Activated CD8-positive, alpha-beta memory T cell treated with anti-CD3 and anti-CD28 coated beads, Interleukin-2, amount 50 U/mL, for 4 hours (primary cell): ENCODE results near the gene PM20D2.
A peak's percentile ranks its signal among the peaks of the same experiment; 100 is the strongest.

Experiments used
- DNase-seq: peaks from one replicate; pipeline ENCODE4 v3.0.0-alpha.2; 2020

Gene PM20D2

DNA sequence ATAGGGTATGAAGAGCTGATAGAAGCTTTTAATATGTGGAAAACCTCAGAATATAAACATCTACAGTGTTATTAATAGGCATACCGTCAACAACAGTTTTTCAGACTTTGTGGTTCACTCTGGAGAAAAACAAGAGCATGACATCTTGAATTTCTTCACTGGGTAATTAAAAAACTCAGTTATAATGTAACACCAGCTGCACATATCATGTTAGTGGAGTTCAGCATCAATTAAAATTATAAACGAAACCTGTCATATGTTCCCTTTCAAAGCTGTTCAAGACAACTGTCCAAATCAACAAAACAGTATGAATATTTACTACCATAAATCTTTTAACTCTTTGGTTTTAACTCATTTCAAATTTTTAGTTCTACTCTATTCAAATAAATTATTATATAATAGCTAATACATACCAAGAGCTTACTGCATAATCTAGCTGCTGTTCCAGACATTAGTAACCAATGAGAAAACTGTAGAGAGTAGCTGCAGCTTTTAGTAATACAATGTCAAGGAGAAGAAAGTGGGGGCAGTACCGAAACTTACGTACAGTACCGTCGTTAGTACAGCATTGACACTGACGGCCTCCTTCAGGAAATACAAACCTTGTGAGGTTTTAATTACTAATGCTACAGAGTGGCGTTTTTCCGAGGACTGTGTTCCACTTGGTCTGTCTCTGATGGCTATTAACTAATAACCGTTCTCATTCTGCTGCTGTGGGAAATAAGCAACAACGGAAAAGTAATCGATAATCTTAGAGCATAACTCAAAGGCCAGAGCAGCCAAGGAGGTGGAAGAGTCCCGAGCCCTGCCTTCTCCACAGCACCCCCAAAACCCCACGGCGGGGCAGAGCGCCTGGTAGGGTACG, 532 bp upstream of the PM20D2 start:
- peak; percentile 23 for DNase-seq

DNA sequence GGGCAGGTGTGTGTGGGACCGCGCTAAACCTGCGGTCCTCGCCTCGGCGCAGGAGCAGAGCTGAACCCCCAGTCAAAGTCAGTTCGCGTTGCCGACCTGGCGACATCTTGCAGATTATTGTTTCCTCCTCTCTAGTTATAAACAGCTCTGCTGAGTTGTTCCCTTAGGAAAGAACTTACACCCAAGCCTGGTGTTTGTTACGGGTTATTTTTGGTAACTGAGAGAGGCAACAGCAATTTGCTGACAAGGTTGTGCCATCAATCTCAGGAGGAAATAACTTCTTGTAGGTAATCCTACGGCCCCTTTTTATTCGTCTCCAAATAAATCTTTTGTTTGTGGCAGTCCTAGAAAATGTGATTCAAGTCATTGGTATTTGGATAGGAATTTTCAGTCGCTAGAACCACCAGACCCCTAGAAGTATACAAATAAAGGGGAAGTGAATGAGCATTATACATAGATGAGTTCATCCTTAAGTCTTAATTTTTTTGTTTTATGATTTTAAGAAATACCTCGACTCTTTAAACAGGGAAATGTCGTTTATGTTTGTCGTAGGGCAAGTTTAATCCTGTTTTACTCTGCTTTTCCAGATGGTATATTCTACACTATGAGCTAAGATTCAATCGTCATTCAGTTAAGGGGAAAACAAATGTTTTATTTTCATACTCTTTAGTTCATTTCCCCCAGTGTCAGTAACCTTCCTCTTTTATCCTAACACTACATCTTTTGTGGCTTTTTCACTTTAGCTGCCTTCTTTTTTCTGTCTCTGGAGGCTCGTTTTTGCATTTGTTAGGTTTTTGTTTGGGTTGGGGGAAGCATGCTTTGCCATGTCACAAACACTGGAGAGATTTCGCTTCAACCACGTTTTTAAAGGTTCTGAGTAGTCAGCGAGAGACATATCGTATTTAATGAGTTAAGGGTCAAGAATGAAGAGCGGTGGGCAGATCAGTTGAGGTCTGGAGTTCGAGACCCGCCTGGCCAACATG, 1.2 kb downstream of the PM20D2 start:
- DNase-seq, result peak; percentile 47

DNA sequence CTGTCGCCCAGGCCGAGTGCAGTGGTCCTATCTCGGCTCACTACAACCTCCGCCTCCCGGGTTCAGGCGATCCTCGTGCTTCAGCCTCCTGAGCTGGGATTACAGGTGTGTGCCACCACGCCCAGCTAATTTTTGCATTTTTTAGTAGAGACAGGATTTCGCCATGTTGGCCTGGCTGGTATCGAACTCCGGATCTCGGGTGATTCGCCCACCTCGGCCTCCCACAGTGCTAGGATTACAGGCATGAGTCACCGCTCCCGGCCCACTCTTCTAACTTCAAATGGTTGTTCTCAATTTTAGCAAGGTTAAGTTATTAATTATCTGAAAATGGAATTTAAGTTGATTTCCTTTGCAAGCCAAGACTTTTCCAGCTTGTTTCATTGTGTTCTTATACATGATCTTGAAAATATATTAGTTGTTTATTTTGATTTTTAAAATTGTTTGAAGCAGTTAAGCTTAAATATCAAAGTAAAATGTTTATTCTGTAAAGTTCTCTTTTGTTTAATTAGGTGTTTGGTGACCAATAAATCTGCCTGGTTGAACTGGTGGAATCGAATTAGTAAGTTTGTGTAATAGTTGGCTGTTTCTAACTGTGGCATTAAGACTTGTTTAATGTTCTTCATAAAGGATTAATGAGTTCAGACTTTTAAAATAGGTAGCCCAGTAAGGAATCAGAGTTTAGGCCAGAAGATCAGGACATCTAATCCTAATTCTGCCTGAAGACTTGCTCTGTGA, 2.3 kb downstream of the PM20D2 start:
- peak; percentile 39 for DNase-seq

DNA sequence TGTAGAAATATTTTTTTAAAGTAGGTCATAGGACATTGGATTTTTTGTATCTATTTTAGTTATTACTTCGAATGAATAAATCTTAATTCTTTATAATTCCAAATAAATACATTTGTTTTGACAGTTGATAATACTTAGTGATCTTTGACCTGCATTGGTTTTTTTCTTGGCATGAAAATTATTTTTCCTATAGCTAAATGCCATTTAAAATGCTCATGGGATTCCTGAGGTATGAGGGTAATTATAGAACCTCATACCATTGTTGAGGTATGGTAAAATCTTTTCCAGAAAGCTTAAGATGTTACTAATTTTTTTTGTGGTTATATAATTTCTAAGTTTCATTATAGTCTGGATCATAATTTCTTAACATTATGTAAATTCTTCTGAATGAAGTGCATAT, 8.3 kb downstream of the PM20D2 start:
- no peak for DNase-seq

DNA sequence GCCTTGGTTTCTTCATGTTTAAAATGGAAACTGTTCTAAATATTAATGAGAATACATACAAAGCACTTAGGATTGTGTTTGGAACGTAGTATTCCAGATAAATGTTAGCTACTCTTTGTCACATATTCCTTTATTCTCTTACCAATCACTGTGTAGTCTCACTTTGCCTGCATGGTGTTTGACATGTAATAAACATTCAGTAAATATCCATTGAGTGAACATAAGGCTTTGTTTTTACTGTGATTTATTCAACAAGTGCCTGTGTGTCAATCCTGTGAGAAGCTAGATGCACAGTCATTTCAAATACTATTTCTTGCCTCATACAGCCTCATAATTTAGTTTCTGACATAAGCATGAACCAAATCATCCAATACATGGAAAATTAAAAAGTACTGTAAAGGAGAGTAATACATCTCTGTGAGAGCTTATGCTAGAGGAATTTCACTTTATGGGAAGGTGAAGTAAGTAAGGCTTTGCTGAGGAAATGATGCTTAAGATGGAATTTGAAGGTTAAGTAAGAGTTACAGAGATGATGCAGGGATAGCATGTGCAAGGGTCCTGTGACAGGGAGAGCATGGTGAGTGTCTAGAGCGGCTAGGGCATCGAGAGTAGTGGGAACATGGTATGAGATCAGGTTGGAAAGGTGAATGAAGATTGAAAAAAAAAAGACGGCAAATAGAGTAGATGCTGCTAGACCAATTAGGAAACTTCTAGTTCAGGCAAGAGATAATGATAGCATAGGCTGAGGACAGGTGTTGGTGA, 14.7 kb downstream of the PM20D2 start:
- DNase-seq, result no peak

DNA sequence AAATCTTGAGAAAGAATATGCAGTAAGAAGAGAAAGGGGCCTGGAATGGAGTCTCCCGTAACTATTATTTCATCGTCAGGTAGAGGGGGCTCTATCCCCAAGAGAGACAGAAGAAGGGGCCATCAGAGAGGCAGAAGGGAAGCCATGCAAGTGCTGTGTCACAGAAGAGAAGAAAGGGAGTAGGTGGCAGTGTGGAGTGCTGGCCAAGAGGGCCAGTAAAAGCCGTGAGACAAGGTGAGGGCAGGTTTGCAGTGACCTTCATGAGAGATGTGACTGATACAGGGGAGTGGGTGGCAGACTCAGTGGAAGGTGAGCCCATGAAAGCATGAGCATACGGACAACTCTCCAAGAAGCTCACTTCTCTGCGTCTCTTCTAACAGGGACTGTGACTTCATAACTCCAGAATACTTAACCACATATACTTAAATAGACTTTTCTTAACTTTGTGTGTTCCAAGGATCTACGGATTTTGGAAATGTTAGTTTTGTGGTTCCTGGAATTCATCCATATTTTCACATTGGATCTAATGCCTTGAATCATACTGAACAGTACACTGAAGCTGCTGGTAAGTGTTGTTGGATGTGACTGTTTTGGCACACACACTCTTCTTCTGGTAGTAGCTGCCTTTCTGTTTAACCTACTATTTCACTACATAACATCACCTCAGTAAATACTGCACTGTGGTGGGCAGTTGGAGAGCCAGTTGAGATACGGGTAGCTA, 15.6 kb downstream of the PM20D2 start:
- DNase-seq, result no peak

DNA sequence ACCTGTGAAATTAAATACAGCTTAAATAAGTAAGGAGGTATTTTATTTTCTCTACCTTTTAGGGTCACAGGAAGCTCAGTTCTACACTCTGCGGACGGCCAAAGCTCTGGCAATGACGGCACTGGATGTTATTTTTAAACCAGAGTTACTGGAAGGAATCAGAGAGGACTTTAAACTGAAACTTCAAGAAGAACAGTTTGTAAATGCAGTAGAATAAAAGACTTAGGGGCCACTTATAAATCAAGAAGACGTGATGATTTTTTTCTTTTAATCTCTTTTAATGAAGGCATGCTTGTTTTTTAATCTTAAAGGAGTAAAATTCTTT, 16.2 kb downstream of the PM20D2 start:
- DNase-seq, result no peak

DNA sequence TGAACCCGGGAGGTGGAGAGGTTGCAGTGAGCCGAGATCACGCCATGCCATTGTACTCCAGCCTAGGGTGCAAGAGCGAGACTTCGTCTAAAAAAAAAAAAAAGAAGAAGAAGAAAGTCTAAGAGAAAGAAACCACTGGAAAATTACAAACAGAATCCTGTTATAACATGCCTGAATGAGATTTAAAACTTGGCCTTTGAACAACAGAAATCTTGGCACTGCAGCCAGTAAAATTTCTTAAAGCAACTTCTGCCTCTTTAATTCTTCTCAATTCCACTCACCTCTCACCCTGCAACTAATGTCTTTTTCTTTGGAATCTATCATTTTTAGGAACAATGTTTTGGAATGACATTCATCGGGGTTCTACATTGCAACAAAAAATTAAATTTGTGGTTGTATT, 26.3 kb downstream of the PM20D2 start:
- no peak for DNase-seq

DNA sequence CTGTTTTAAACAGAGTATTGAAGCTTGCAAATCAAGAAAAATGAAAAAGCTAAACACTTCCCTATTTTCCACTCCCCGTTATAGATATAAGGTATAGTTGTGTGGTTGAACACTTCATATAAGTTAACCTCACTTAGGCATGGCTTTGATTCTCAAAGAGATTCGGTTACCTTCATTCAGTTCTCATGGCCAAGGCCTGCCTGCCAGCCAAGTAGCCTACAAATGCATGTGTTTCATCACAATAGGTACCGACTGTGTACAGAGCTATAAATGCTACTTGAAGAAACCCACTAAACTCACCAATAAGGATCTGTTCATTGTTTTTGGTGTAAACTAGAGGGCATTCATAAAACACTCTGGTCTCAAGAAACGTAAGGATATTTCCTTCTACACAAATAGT, 27.8 kb downstream of the PM20D2 start:
- DNase-seq, result no peak

DNA sequence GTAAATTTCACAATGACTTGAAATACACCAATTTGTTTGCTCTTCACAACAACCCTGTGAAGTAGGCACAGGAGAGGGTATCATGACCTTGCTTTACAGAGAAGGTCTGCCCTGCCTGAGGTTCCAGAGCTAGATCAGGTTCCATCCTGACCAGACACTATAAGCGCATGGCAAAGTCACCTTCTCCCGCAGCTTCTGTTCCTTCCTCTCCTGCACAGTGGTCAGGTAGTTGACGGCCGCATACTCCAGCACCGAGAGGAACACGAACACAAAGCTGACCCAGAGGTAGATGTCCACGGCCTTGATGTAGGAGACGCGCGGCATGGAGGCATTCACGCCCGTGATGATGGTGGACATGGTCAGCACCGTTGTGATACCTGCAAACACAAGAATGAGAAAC, 34.3 kb downstream of the PM20D2 start:
- DNase-seq, result no peak

DNA sequence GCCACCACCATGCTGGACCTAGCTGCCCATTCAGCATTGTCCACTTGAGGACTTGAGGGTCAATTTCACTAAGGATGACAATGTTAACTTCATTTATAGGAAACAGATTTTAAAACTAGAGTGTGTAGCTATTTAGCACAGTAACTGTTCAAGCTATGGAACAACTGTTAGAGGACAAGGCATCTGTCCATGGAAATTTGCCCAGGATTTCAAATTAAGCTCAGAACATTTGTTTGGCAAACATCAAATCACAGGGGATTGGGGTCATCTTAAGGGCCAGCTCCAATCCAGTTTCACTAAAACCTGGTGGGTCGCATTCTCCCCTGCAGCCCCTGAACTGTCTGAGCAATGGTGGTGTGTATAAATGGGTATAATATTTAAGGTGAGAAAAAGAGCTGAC, 35.1 kb downstream of the PM20D2 start:
- DNase-seq, result no peak

DNA sequence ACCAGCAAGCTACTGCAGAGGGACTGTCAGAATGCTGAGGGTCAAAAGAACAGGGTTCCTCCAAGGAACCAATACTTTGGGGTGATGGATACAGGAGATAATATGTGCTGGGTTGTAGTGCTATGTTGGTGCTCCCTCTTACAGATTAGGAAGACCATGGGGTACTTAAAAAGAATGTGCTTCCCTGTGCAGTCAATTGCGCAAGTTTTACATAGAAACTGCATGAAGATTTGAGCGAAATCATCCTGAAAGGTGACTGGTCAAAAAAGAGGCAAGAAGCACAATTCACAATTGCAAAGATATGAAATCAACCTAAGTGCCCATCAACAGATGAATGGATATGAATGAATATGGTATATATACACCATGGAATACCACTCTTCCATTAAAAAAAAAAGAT, 37.4 kb downstream of the PM20D2 start:
- no peak for DNase-seq

DNA sequence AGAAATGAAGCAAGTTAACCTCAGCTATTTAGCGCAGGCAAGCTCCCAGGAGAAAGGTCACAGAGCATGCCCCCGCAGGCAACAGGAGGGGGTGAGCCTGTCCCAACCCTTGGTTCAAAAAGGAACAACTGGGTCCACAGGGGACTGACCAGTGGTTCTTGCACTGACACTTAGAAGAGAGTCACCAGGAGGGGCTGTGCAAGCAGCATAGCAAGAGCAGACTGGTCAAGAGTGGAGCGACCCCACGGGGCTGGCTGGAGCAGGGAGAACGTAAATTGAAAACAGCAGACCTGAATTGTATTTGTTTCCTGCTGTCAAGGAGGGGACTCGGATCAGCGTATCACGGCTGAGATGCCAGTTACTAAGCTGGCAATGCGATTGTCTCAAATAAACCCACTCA, 38.5 kb downstream of the PM20D2 start:
- no peak for DNase-seq

DNA sequence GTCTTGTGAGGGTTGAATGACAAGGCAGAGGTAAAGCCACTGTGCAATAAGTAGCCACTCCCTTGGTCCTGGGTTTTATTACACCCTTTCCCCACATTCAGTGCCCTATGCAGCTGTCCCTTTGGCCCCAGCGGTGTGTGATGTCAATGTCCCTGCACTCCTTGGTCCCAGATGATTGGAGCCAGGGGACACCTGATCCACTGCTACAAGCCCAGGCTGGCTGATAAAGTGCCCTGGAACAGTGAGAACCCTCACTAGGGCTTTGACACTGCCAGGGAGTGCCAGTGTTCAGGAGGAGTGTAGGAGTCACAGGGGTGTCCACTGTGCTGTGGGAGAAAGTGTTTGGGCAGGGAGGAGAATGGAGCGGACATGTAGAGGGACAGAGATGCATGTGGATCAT, 40.9 kb downstream of the PM20D2 start:
- no peak for DNase-seq

DNA sequence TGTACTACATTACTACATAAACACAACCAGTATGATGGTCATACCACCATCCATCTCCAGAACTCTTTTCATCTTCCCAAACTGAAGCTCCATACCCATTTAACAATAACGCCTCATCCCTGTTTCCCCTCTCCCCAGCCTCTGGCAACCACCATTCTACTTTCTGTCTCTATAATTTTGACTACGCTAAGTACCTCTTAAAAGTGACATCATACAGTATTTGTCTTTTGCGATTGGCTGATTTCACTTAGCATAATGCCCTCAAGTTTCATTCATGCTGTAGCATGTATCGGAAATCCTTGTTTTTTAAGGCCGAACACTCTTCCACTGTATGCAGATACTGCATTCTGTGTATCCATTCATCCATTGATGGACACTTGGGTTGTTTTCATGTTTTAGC, 41.6 kb downstream of the PM20D2 start:
- no peak for DNase-seq

DNA sequence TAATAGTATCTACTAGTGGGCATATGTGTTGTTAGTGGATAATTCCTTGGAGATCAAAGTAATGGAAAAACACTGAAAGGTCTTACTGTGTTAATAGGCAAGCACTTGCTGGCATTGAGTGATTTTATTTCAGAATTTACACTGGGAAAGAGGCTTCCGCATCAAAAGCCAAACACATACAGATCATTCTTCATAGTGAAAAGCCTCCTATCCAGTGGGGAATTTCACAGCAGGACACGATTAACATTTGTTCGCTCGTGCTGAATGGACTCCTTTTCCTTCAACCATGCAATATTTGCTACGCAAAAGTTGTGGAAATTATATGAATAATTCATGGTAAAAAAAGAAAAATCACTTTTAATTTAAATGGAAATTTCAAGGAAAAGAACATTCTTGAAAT, 44.9 kb downstream of the PM20D2 start:
- no peak for DNase-seq

DNA sequence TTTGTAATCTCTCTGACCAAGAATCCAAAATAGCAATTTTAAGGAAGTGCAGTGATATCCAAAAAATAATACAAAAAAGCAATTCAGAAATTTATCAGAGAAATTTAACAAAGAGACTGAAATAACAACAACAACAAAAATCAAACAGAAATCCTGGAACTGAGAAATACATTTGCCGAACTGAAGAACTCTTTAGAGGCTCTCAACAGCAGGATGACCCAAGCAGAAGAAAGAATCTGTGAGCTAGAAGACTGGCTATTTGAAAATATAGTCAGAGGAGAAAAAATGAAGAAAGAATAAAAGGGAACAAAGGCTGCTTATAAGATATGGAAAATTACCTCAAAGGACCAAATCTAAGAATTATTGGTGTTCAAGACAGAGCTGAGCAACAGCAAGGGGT, 48.7 kb downstream of the PM20D2 start:
- no peak for DNase-seq

DNA sequence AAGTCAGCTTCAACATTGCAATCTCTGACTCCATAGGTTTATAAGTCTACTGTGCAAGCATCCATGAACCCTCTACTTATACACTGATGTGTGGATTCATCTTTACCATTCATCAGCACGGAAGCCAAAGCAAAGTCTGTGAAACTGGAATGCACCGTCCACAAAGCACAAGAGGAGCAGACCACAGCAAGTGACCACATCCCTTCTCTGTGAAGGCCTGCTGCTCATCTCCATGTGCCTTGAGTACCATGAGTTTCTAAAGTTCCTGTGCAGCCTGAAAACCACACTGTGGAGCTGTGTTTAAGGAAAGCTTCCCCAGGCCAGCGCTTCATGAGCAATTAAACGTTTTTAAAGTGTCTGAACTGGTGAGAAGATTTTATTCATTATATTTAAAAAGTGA, 51.3 kb downstream of the PM20D2 start:
- DNase-seq, result no peak

DNA sequence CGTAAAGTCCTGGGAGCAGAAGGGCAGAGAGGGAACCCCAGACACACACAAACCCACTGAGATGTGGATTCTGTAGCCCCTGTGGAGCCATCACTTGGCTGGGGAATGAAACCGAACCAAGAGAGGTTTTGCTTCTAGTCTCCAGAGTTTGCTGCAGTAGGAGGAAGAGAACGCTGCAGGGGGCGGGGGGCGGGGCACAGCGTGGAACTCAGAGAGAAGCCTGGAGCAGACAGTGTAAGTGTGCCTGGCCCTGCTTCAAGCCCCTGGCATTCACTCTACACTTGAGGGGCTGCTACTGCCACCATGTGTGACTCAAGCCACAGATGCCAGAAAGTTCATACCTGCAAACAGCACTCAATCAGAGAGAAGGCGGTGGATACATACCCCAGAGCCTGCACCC, 52.4 kb downstream of the PM20D2 start:
- no peak for DNase-seq

DNA sequence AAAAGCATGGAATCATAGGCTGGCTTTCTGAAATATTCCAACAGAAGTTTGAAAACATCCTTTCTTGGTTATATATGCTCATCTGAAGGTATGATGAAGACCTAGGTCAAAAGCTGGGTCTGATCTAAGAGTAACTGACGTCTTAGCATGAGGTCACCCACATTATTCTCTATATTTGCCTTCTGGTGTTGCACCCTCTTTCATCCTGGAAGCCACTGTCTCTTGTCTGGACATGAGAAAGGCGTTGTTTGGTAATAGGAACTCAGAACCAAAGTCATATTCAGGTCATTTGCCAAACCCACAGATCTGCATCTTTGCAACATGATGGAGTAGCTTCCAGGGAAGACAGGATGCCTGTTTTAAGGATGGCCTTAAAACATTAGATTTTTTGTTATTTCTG, 53.7 kb downstream of the PM20D2 start:
- DNase-seq, result no peak

DNA sequence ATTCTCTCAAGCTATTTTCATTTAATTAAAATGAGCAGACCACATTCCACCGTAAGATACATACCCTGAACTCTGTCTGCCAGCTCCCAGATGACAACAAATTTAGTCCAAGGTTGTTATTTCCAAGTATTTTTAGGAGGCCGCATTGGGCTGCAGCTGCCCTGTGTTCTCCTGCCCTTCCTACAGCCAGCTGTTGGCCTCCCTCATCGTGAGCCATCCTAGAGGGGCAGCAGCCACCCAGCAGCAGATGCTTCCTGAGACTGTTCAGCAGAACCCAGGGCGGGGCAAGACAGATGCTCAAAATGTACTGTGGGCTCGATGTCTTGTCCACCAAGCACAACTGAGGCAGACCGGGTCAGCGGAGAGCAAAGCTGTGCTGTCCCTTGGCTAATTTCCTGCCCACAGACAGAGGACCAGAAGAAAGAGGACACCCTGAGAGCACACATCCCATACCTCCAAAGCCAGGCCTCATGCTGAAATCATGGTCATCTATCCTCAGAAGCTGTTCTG, 54.9 kb downstream of the PM20D2 start:
- no peak for DNase-seq

DNA sequence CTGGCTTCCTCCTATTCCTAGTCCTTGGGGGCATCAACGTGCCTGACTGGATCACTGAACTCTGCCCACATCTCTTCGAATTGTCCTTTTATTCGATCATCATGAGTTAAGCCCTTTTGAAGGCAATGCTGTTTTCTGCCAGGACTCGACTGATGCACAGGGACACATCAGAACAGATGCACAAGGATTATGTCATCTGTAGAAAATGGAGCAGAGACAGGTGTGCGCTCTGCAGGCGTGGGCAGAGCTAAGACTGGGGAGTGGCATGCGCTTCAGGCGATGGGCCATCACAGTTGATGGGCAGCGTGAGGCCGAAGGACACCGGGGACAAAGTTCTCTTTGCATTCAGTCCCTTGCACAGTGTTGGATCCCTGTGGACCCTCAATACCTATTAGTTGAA, 58.2 kb downstream of the PM20D2 start:
- DNase-seq, result no peak
